Fibroblast of villous mesenchyme (primary cell): ENCODE results near the gene NT5C1B. TPM values are rescaled to one million over a fixed set of nuclear protein-coding genes. Genes with fewer than 3 reads are reported as not detected.

Experiments
- DNase-seq: peaks from one replicate; pipeline ENCODE4 v3.0.0-alpha.2; 2010; ENCODE audit warnings: low read depth
- H3K4me3 ChIP-seq: 2 replicates; pipeline ENCODE4 v1.5.1; 2011; ENCODE audit warnings: low read depth, mild to moderate bottlenecking, low read length
- CTCF ChIP-seq: IDR thresholded peaks from 2 replicates; pipeline ENCODE4 v1.5.1; 2012; ENCODE audit warnings: low read depth, mild to moderate bottlenecking, low read length; ENCODE audit not compliant: insufficient read depth
- total RNA-seq: library from RNA; depleted of rRNA; stranded (reverse); fragments of >200 nt; gene quantifications from 2 replicates; pipeline ENCODE4 v1.2.3, GENCODE V29; 2012

Gene NT5C1B
- total RNA-seq, 1 donor, result not detected

GRCh38 chr2:18531194-18531593 is 58.2 kb downstream of the NT5C1B start:
- no peak for DNase-seq
- TF ChIP-seq CTCF, result no peak
- no peak overlapping the region for H3K4me3 ChIP-seq

- H3K4me3 ChIP-seq, result no peak overlapping the region
- TF ChIP-seq CTCF, result no peak
- DNase-seq, result no peak
Measured at GRCh38 chr2:18527822-18528221, 61.5 kb downstream of the NT5C1B start.

GRCh38 chr2:18527326-18527725 is 62.0 kb downstream of the NT5C1B start:
- no peak for DNase-seq
- TF ChIP-seq CTCF, result no peak
- H3K4me3 ChIP-seq, result no peak overlapping the region

GRCh38 chr2:18526429-18526828 is 62.9 kb downstream of the NT5C1B start:
- TF ChIP-seq CTCF, result no peak
- no peak overlapping the region for H3K4me3 ChIP-seq
- DNase-seq, result no peak

- DNase-seq, result no peak
- no peak overlapping the region for H3K4me3 ChIP-seq
- TF ChIP-seq CTCF, result no peak
Measured at GRCh38 chr2:18525852-18526251, 63.5 kb downstream of the NT5C1B start.

- no peak for TF ChIP-seq CTCF
- no peak overlapping the region for H3K4me3 ChIP-seq
- no peak for DNase-seq
Measured at GRCh38 chr2:18525236-18525635, 64.1 kb downstream of the NT5C1B start.

GRCh38 chr2:18522484-18523146 is 66.8 kb downstream of the NT5C1B start:
- no peak for DNase-seq
- TF ChIP-seq CTCF, result no peak
- no peak overlapping the region for H3K4me3 ChIP-seq
